OCI-LY3 (cell line): ENCODE results near the gene WIF1.

Source experiments
- H2AFZ ChIP-seq: fragments of 200-600, 300-600 bp; shearing (Covaris generic); 2 replicates; pipeline ENCODE4 v1.6.0; 2014; ENCODE audit warnings: antibody characterized with exemption, low read depth, low read length
- H3K27ac ChIP-seq: fragments of 200-600, 300-600 bp; sonication (generic); 2 replicates; pipeline ENCODE4 v1.5.1; 2014; ENCODE audit warnings: mild to moderate bottlenecking, low read length, moderate library complexity, mixed read lengths
- H3K27me3 ChIP-seq: fragments of 200-600, 300-600 bp; sonication (generic); 2 replicates; pipeline ENCODE4 v1.6.1; 2014; ENCODE audit warnings: low read depth, low read length, mixed read lengths
- H3K36me3 ChIP-seq: fragments of 200-600, 300-600 bp; sonication (generic); replicated peaks from 2 replicates; pipeline ENCODE3; 2014; ENCODE audit warnings: low read depth, low read length, mixed read lengths
- H3K4me1 ChIP-seq: fragments of 300-600, 200-600 bp; sonication (generic); 2 replicates; pipeline ENCODE4 v1.6.1; 2014; ENCODE audit warnings: low read length, mixed read lengths
- H3K4me2 ChIP-seq: fragments of 200-600, 300-600 bp; sonication (generic); 2 replicates; pipeline ENCODE4 v1.6.1; 2014; ENCODE audit warnings: low read length, mixed read lengths
- H3K4me3 ChIP-seq: fragments of 300-600, 200-600 bp; sonication (generic); 2 replicates; pipeline ENCODE4 v1.5.1; 2014; ENCODE audit warnings: antibody characterized with exemption, mild to moderate bottlenecking, low read length, moderate library complexity
- H3K79me2 ChIP-seq: fragments of 300-600, 200-600 bp; shearing (Covaris generic); 2 replicates; pipeline ENCODE4 v1.6.1; 2014; ENCODE audit warnings: mild to moderate bottlenecking, low read length, mixed read lengths
- H3K9ac ChIP-seq: fragments of 300-600, 200-600 bp; shearing (Covaris generic); 2 replicates; pipeline ENCODE4 v1.6.0; 2014; ENCODE audit warnings: mild to moderate bottlenecking, low read length, moderate library complexity
- H3K9me3 ChIP-seq: fragments of 200-600, 300-600 bp; shearing (Covaris generic); 2 replicates; pipeline ENCODE4 v1.6.1; 2014; ENCODE audit warnings: low read length, mixed read lengths; ENCODE audit not compliant: insufficient read depth
- H4K20me1 ChIP-seq: fragments of 200-600, 300-600 bp; sonication (generic); 2 replicates; pipeline ENCODE4 v1.6.1; 2016; ENCODE audit warnings: low read length, mixed read lengths; ENCODE audit not compliant: insufficient read depth
- CTCF ChIP-seq: fragments of 200-600, 300-600 bp; sonication (generic); IDR thresholded peaks from 2 replicates; pipeline ENCODE4 v1.5.1; 2014; ENCODE audit warnings: antibody characterized with exemption, low read length, low read depth
- EZH2phosphoT487 ChIP-seq: fragments of 200-600 bp; shearing (Covaris generic); IDR thresholded peaks from 2 replicates; pipeline ENCODE4 v1.6.1; 2018; ENCODE audit warnings: antibody characterized with exemption, mixed run types, low read depth

Gene WIF1

GRCh38 chr12:65168681-65169319 lies 47.7 kb upstream of the WIF1 start:
- H3K4me3 ChIP-seq: peak overlapping the region; percentile 87
- peaks cover 48% of the 10 kb centered on the region for H3K79me2 ChIP-seq
- no peaks in the 10 kb centered on the region for H3K9me3 ChIP-seq
- H4K20me1 ChIP-seq: peaks cover 37% of the 10 kb centered on the region
- peaks cover 38% of the 10 kb centered on the region for H3K4me1 ChIP-seq
- peak overlapping the region; percentile 96 for H2AFZ ChIP-seq
- H3K4me2 ChIP-seq: peak overlapping the region; percentile 83
- peak overlapping the region; percentile 66 for H3K27ac ChIP-seq
- no peak for TF ChIP-seq CTCF
- TF ChIP-seq EZH2phosphoT487: no peak
- H3K9ac ChIP-seq: peak overlapping the region; percentile 81
- H3K27me3 ChIP-seq: no peaks in the 10 kb centered on the region
- H3K36me3 ChIP-seq: peaks cover 16% of the 10 kb centered on the region

DNA sequence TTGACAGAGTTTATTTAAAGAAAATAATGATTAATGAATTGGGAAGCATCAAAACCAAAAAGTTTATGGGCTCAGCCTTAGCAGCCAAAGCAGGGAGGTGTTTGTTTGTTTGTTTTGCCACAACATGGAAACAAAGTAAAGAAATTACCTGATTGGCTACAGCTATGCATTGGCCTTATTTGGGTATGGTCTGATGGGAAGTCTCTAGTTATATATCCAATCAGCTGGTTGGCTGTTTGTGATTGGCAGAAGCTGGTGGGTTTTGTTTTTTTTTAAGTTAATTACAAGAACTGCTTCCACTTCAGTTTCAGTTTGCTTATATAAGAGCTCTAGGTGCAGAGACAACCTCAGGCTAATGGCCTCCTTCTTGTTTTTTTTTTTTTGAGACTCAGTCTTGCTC lies 43.7 kb upstream of the WIF1 start:
- H3K27ac ChIP-seq: no peak overlapping the region
- TF ChIP-seq EZH2phosphoT487 (no peak), CTCF (no peak)

GRCh38 chr12:65164244-65164643 lies 43.1 kb upstream of the WIF1 start:
- H3K9ac ChIP-seq: no peak overlapping the region
- H3K79me2 ChIP-seq: peaks cover 4% of the 10 kb centered on the region; the same call in 1 of the 2 replicates
- peaks cover 28% of the 10 kb centered on the region for H3K4me1 ChIP-seq
- H2AFZ ChIP-seq: no peak overlapping the region
- H4K20me1 ChIP-seq: no peaks in the 10 kb centered on the region
- H3K4me2 ChIP-seq: peak overlapping the region; percentile 5; the same call in 1 of the 2 replicates
- no peak for TF ChIP-seq EZH2phosphoT487
- TF ChIP-seq CTCF: no peak
- H3K9me3 ChIP-seq: no peaks in the 10 kb centered on the region
- H3K36me3 ChIP-seq: no peaks in the 10 kb centered on the region
- H3K27me3 ChIP-seq: no peaks in the 10 kb centered on the region
- no peak overlapping the region for H3K4me3 ChIP-seq
- H3K27ac ChIP-seq: no peak overlapping the region

More for the DNA sequence above, 43.7 kb upstream of the WIF1 start:
- Histone ChIP-seq H3K4me3 (no peak overlapping the region), H2AFZ (no peak overlapping the region), H3K4me2 (no peak overlapping the region), H3K9ac (no peak overlapping the region), H3K9me3 (no peaks in the 10 kb centered on the region), H3K27me3 (no peaks in the 10 kb centered on the region), H3K79me2 (peaks cover 7% of the 10 kb centered on the region), H3K4me1 (peaks cover 28% of the 10 kb centered on the region), H3K36me3 (no peaks in the 10 kb centered on the region), H4K20me1 (no peaks in the 10 kb centered on the region)

DNA sequence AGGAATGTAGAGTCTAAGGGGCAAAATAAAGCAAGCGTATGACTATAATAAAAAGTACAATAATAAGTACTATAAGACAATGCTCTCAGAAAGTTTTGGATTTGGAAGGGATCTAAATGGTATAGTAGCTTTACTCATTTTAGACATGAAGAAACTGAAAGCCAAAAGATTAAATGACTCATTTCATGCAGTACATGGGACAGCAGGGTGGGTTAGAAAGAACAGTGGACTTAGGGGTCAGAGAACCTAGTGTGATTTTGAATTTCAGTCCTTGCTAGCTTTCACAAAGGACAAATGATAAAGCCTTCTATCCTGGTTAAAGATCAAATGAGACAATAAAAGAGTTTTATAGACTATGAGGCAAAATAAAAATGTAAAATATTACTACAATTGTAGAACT lies 41.5 kb upstream of the WIF1 start:
- Histone ChIP-seq H3K9ac (no peak overlapping the region), H3K4me1 (peaks cover 24% of the 10 kb centered on the region), H3K79me2 (no peaks in the 10 kb centered on the region), H3K36me3 (no peaks in the 10 kb centered on the region), H2AFZ (no peak overlapping the region), H3K4me3 (no peak overlapping the region), H3K27ac (no peak overlapping the region), H3K27me3 (no peaks in the 10 kb centered on the region), H3K4me2 (no peak overlapping the region), H3K9me3 (no peaks in the 10 kb centered on the region), H4K20me1 (no peaks in the 10 kb centered on the region)
- TF ChIP-seq CTCF: no peak
- TF ChIP-seq EZH2phosphoT487: no peak
